ENCODE data around the gene TATDN2.

GRCh38 chr3:10204921-10205320, 43.3 kb upstream of the TATDN2 start:
- TF ChIP-seq POLR2A (IDR thresholded peaks at IDR 0.05; ENCODE audit: low read length): no peak
- TF ChIP-seq GATA1 (IDR thresholded peaks at IDR 0.05; ENCODE audit: low read depth, low read length): no peak
